ENCODE measurements around the gene RAD1.

Gene RAD1

DNA sequence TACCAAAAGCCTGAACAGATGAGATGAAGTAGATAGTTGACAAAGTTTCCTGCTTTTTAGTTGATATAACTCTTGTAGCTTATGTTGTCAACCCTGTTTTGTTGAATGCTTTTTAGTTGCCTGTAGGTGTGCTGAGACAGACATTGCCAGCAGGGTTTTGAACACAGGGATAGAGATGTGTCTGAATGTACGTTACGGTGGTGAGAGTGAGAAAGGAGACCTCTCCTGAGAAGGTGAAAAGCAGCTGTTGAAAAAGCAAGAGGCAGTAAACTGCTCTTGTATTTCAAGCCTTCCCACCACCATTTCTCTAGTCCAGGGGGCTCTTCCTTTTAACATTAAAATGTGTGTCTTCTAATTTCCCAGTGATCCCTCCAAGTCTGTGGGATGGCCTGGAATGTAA, 28.7 kb upstream of the RAD1 start:
- no peaks in the 10 kb centered on the region for H3K27me3 ChIP-seq (replicated peaks; ENCODE audit: control insufficient read depth, insufficient read depth, low read length)
- DNase-seq (ENCODE audit: extremely low read depth, insufficient read length), result no peak
- TF ChIP-seq, protein P1, sequence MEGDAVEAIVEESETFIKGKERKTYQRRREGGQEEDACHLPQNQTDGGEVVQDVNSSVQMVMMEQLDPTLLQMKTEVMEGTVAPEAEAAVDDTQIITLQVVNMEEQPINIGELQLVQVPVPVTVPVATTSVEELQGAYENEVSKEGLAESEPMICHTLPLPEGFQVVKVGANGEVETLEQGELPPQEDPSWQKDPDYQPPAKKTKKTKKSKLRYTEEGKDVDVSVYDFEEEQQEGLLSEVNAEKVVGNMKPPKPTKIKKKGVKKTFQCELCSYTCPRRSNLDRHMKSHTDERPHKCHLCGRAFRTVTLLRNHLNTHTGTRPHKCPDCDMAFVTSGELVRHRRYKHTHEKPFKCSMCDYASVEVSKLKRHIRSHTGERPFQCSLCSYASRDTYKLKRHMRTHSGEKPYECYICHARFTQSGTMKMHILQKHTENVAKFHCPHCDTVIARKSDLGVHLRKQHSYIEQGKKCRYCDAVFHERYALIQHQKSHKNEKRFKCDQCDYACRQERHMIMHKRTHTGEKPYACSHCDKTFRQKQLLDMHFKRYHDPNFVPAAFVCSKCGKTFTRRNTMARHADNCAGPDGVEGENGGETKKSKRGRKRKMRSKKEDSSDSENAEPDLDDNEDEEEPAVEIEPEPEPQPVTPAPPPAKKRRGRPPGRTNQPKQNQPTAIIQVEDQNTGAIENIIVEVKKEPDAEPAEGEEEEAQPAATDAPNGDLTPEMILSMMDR (IDR thresholded peaks at IDR 0.05; ENCODE audit: insufficient read depth, low read length, poor library complexity, severe bottlenecking), result no peak
- H3K36me3 ChIP-seq (ENCODE audit: control insufficient read depth, insufficient read depth, low read length), result peaks cover 3% of the 10 kb centered on the region
- no peak overlapping the region for H3K4me3 ChIP-seq (replicated peaks; ENCODE audit: low read depth, low read length)

DNA sequence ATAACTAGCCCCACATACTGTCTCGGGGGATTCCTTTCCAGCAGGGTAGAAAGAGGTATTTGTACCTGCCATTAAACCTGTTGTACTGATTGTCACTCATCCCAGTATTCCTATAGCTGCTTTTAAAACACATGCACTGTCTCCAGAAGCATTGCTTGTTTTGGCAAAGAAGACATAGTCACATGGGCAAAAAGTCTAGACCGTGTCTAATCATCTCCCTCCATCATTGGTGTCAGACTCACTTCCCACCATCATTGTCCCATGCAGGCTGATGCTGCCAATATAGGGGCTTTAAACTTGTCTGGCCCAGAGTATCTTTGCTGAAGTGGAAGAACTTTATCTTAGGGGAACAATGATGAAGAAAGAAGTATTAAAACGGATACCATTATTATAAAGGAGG, 26.6 kb upstream of the RAD1 start:
- DNase-seq (ENCODE audit: extremely low read depth, insufficient read length), result no peak
- Histone ChIP-seq H3K27me3 (replicated peaks; ENCODE audit: control insufficient read depth, insufficient read depth, low read length) (no peaks in the 10 kb centered on the region), H3K36me3 (ENCODE audit: control insufficient read depth, insufficient read depth, low read length) (peaks cover 8% of the 10 kb centered on the region), H3K4me3 (replicated peaks; ENCODE audit: low read depth, low read length) (no peak overlapping the region)
- TF ChIP-seq, protein P1 (IDR thresholded peaks at IDR 0.05; ENCODE audit: insufficient read depth, low read length, poor library complexity, severe bottlenecking), result no peak

DNA sequence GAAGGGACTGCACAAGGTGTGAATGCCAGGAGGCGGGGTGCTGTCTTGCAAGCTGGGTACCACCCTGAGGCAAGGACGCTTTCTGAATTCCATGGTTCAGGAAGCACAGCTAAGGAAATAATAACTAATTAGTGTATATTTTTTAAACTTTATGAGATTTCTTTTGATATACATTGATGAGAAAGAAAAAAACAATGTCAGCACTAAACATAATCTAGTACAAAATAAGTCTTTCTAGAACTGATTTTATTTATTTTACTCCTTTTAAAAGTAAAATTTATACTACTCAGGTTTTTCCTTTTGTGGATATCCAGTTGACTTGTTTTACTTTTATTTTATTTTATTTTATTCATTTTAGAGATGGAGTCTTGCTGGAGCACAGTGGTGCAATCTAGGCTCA, 17.6 kb upstream of the RAD1 start:
- DNase-seq (ENCODE audit: extremely low read depth, insufficient read length), result no peak
- no peak overlapping the region for H3K4me3 ChIP-seq (replicated peaks; ENCODE audit: low read depth, low read length)
- no peaks in the 10 kb centered on the region for H3K27me3 ChIP-seq (replicated peaks; ENCODE audit: control insufficient read depth, insufficient read depth, low read length)
- TF ChIP-seq, protein P1 (IDR thresholded peaks at IDR 0.05; ENCODE audit: insufficient read depth, low read length, poor library complexity, severe bottlenecking), result no peak
- peaks cover 3% of the 10 kb centered on the region for H3K36me3 ChIP-seq (ENCODE audit: control insufficient read depth, insufficient read depth, low read length)

DNA sequence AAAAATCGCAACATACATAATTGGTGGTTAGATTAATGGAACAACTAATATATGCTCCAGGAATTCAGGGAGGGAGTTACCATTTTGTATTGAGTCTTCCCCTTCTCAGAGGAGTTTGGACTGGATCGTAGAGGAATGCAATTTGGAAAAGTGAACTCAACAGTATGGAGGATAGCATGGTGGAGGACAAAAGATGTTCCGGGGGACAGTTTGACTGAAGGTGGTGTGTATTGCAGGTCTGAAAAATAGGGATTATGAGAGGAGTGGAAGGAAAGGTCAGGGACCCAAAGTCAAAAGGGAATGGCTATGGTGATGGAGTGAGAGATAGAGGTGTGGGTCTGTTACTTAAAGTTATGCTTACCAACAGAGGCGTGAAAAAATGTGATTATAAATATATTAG, 15.6 kb upstream of the RAD1 start:
- H3K36me3 ChIP-seq (ENCODE audit: control insufficient read depth, insufficient read depth, low read length), result no peaks in the 10 kb centered on the region; the same call in none of the 2 replicates
- no peak for DNase-seq (ENCODE audit: extremely low read depth, insufficient read length)
- H3K27me3 ChIP-seq (replicated peaks; ENCODE audit: control insufficient read depth, insufficient read depth, low read length), result no peaks in the 10 kb centered on the region
- TF ChIP-seq, protein P1 (IDR thresholded peaks at IDR 0.05; ENCODE audit: insufficient read depth, low read length, poor library complexity, severe bottlenecking), result no peak
- H3K4me3 ChIP-seq (replicated peaks; ENCODE audit: low read depth, low read length), result peak overlapping the region; percentile 98

DNA sequence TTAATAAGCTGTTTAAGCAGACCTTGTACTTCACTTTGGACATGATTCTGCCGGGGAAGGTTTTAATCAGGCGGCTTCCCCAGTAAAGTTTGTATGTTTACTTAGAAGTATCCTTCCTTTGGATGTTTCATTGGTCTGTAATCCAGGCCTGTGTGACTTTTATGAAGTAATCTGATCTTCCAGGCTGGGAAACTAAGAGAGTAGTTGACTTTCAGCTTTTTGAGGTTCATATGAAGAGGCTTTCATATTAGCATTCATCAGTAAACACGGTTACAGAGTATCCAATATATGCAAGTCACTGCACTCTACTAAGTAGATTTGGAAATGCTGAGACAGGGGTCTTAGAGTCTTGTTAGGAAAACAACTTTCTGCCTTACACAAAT, 15.1 kb upstream of the RAD1 start:
- no peaks in the 10 kb centered on the region; the same call in none of the 2 replicates for H3K36me3 ChIP-seq (ENCODE audit: control insufficient read depth, insufficient read depth, low read length)
- no peaks in the 10 kb centered on the region for H3K27me3 ChIP-seq (replicated peaks; ENCODE audit: control insufficient read depth, insufficient read depth, low read length)
- TF ChIP-seq, protein P1 (IDR thresholded peaks at IDR 0.05; ENCODE audit: insufficient read depth, low read length, poor library complexity, severe bottlenecking), result no peak
- DNase-seq (ENCODE audit: extremely low read depth, insufficient read length), result no peak
- peak overlapping the region; percentile 98 for H3K4me3 ChIP-seq (replicated peaks; ENCODE audit: low read depth, low read length)
